Epithelial cell of proximal tubule (primary cell): Measurements from ENCODE around the gene FGFR1OP2. TPM values are rescaled to one million over a fixed set of nuclear protein-coding genes. Genes with fewer than 3 reads are reported as not detected.

Experiments
- DNase-seq: peaks from one replicate; pipeline ENCODE4 v3.0.0-alpha.2; 2011; ENCODE audit warnings: low read depth
- H3K4me3 ChIP-seq: 2 replicates; pipeline ENCODE4 v1.5.1; 2011; ENCODE audit warnings: low read depth, mild to moderate bottlenecking, low read length
- total RNA-seq: library from RNA; depleted of rRNA; stranded (reverse); fragments of >200 nt; gene quantifications from 2 replicates; pipeline ENCODE4 v1.2.3, GENCODE V29; 2015
- TF ChIP-seq, protein P1 (sequence below): conservative IDR thresholded peaks from 2 replicates; pipeline ENCODE4 v1.5.1; 2012; ENCODE audit warnings: low read depth, mild to moderate bottlenecking, low read length

The FGFR1OP2 gene
- total RNA-seq, 1 donor from 2014 or later: 27.3 TPM

DNA sequence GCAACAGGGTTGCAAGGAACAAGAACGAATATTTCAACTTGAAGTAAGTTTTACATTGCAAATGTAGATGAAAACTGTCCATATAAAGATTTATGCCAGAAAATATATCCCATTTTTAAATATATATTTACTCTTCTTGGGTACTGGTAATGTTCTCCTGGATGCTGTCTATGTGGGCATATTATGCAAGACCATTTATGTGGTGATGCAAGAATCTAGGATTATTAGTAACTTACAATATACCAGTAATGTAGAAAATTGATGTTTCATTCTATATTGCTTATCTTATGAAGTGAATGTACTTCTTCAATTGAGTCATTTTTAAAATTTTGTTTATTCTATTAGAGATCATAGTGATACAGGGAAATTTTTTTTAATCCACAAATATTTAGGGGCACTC, 25.1 kb downstream of the FGFR1OP2 start:
- H3K4me3 ChIP-seq: no peak overlapping the region
- TF ChIP-seq, protein P1, sequence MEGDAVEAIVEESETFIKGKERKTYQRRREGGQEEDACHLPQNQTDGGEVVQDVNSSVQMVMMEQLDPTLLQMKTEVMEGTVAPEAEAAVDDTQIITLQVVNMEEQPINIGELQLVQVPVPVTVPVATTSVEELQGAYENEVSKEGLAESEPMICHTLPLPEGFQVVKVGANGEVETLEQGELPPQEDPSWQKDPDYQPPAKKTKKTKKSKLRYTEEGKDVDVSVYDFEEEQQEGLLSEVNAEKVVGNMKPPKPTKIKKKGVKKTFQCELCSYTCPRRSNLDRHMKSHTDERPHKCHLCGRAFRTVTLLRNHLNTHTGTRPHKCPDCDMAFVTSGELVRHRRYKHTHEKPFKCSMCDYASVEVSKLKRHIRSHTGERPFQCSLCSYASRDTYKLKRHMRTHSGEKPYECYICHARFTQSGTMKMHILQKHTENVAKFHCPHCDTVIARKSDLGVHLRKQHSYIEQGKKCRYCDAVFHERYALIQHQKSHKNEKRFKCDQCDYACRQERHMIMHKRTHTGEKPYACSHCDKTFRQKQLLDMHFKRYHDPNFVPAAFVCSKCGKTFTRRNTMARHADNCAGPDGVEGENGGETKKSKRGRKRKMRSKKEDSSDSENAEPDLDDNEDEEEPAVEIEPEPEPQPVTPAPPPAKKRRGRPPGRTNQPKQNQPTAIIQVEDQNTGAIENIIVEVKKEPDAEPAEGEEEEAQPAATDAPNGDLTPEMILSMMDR: no peak
- no peak for DNase-seq

DNA sequence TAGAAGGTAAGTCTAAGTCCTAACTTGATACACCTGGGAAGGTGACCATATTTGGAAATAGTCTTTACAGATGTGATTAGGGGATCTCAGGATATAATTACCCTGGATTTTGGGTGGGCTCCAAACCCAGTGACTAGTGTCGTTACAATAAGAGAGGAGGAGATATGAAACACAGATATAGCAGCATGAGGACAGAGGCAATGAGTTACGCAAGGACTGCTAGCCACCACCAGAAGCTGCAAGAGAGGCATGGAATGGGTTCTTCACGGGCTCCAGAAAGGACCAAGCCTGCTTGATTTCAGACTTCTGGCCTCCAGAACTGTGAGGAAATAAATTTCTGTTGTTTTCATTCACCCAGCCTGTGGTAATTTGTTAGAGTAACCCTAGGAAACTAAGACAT, 28.6 kb downstream of the FGFR1OP2 start:
- TF ChIP-seq, protein P1: no peak
- no peak overlapping the region for H3K4me3 ChIP-seq
- no peak for DNase-seq

DNA sequence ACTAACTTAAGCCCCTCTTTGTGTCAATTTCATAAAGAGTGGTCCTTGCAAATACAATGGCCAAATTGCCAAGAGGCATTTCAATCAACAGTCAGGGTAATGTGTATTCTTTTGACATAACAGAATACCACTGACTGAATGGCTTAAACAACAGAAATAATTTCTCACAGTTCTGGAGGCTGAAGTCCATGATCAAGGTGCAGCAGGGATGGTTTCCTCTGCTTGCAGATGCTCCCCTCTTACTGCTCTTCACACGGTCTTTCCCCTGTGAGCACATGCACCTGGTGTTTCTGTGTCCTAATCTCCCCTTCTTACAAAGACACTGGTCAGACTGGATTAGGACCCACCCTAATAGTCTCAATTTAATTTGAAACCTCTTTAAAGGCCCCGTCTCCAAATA, 31.9 kb downstream of the FGFR1OP2 start:
- no peak for DNase-seq
- H3K4me3 ChIP-seq: no peak overlapping the region

DNA sequence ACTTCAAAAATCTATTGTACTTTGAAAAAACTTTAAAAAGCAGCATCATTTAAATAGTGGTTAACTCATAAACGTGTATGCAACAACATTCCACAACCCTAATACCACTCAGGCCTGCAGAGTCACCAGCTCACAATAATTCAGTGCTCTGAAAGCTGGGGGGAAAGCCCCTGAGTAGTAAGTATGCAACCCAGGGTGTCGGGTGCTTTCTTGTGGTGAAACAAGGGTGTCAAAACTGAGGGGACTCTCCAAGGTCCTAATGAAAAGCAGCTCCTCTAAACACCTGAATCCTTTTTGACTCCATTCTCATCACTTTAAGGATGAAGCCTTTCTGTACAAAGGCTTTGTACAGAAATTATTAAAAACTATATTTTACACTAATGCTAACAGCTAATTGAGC, 33.7 kb downstream of the FGFR1OP2 start:
- DNase-seq: no peak
- TF ChIP-seq, protein P1: no peak
- no peak overlapping the region for H3K4me3 ChIP-seq

More for the DNA sequence above, 31.9 kb downstream of the FGFR1OP2 start:
- TF ChIP-seq, protein P1: no peak

DNA sequence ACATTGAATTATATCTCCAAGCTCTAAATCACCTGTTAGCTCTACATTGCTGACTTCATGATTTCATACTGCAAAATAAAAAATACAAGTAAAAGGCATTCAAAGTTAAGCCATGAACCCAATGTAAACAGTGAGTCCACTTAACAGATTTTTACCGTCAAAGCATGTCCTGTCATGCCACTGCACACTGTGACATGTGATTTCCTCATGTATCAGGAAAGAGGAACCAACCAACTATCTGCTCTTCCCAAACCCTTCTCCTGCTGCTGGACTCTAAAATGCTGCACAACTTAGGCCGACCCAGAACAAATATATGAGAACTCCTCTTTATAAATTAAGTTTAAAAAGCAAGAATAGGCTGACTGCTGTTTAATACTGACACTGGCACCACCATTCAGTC, 38.4 kb downstream of the FGFR1OP2 start:
- DNase-seq: no peak
- H3K4me3 ChIP-seq: no peak overlapping the region
- TF ChIP-seq, protein P1: no peak

DNA sequence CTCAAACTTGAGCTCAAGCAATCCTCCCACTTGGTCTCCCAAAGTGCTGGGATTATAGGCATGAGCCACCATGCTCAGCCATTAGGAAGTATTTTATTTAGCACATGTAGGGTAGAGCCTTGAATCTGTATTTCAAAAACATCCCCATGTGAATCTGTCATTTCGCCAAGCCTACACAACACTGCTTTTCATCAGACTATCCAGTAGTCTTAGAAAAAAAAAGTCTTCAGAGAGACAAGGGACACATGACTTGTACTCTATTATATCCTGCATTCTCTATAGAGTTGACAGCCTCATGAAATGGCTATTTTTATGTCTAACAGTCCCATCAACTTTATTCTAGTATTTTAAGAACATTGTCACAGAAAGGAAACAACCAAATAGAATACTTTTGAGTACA, 40.5 kb downstream of the FGFR1OP2 start:
- TF ChIP-seq, protein P1: no peak
- DNase-seq: no peak

DNA sequence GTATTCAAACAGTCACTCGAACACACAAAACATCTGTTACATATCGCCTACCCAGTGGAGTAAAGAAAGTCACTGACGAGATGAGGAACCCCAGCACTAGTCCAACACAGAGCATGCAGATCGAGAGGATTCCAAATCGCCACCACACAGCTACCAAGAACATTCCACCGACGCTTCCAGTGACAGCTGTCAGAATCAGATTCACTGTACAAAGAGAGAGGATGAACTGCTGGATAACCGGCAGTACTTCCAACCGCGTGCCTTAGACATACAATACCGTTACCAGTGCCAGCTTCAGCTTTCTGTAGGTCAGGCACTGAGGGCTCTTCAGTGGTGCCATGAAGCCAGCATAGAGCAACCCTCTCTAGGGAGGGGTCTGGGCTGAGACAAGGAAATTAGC, 41.5 kb downstream of the FGFR1OP2 start:
- TF ChIP-seq, protein P1: no peak
- no peak overlapping the region for H3K4me3 ChIP-seq
- DNase-seq: no peak

More for the DNA sequence above, 40.5 kb downstream of the FGFR1OP2 start:
- H3K4me3 ChIP-seq: no peak overlapping the region
